ENCODE results near the gene TRPM1. TPM values are rescaled to one million over a fixed set of nuclear protein-coding genes. Genes with fewer than 3 reads are reported as not detected.
A peak's percentile ranks its signal among the peaks of the same experiment; 100 is the strongest.

TRPM1 gene
- total and polyA plus RNA-seq, 2 donors (not counting 1 experiment from before 2014, with no cell fraction given), result not detected

- H3K9ac ChIP-seq (ENCODE audit: insufficient read depth, low read length), result no peak overlapping the region
- no peaks in the 10 kb centered on the region for H3K9me3 ChIP-seq (ENCODE audit: control insufficient read depth, insufficient read depth, low read depth, low read length)
- no peak for DNase-seq (ENCODE audit: low read depth in 2 of 2)
- no peaks in the 10 kb centered on the region for H3K79me2 ChIP-seq (ENCODE audit: control insufficient read depth, insufficient read depth, low read length)
- no peaks in the 10 kb centered on the region for H4K20me1 ChIP-seq (ENCODE audit: control insufficient read depth, extremely low read depth, insufficient read depth, low read length)
- H3K27ac ChIP-seq (ENCODE audit: insufficient read depth, low read length), result no peak overlapping the region
- H3K4me2 ChIP-seq (ENCODE audit: extremely low read depth, insufficient read depth, low read length), result no peak overlapping the region
- TF ChIP-seq EZH2 (IDR thresholded peaks at IDR 0.05; ENCODE audit: low read length, missing control alignments) (no peak), CTCF (conservative IDR thresholded peaks at IDR 0.05 in 1 of 2, IDR thresholded peaks at IDR 0.05 in 1 of 2; ENCODE audit: low read depth in 1 of 2, low read length in 2 of 2) (no peak)
- no peaks in the 10 kb centered on the region for H3K36me3 ChIP-seq (ENCODE audit: control insufficient read depth, insufficient read depth, low read length)
- H2AFZ ChIP-seq (ENCODE audit: low read length), result no peak overlapping the region
- H3K4me1 ChIP-seq (ENCODE audit: control insufficient read depth, extremely low read depth, insufficient read depth, low read length), result peaks cover 5% of the 10 kb centered on the region
- H3K27me3 ChIP-seq (ENCODE audit: control insufficient read depth, insufficient read depth, low read length), result peaks cover 2% of the 10 kb centered on the region
- H3K4me3 ChIP-seq (replicated peaks in 1 of 4; ENCODE audit: control extremely low read depth in 1 of 4, insufficient read depth in 1 of 4, low read depth in 3 of 4, low read length in 4 of 4), result no peak overlapping the region
Measured at GRCh38 chr15:31133890-31134289, 32.4 kb upstream of the TRPM1 start.

DNA sequence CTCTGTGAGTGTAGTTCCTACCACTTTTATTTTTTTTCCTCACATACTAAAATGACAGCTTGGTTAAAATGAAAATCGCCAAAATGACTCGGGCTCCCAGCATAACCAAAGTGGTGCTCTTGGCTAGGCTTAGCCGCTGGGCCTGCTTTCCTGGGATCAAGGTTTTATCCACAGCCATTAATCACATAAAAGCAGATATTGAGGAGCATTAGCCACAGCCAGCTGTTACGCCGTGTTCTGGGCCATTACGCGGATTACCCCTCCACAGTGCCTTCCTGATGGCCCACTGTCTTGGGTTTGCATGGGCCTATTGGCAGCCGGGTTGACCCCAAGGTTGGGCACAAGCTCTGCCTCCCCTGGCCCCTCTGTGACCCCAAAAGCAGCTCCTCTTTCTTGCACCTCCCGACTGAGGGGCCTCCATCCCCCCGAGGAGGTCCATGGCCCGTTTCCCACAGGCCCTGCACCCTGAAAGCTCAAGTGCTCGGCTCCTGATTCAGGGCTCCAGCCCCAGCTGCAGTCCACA lies 30.4 kb upstream of the TRPM1 start:
- H3K36me3 ChIP-seq (ENCODE audit: control insufficient read depth, insufficient read depth, low read length), result no peaks in the 10 kb centered on the region
- H3K27me3 ChIP-seq (ENCODE audit: control insufficient read depth, insufficient read depth, low read length), result peaks cover 2% of the 10 kb centered on the region
- no peak overlapping the region for H3K4me3 ChIP-seq (replicated peaks in 1 of 4; ENCODE audit: control extremely low read depth in 1 of 4, insufficient read depth in 1 of 4, low read depth in 3 of 4, low read length in 4 of 4)
- H3K27ac ChIP-seq (ENCODE audit: insufficient read depth, low read length), result no peak overlapping the region
- peaks cover 6% of the 10 kb centered on the region for H3K4me1 ChIP-seq (ENCODE audit: control insufficient read depth, extremely low read depth, insufficient read depth, low read length)
- H3K79me2 ChIP-seq (ENCODE audit: control insufficient read depth, insufficient read depth, low read length), result no peaks in the 10 kb centered on the region
- H4K20me1 ChIP-seq (ENCODE audit: control insufficient read depth, extremely low read depth, insufficient read depth, low read length), result no peaks in the 10 kb centered on the region
- no peaks in the 10 kb centered on the region for H3K9me3 ChIP-seq (ENCODE audit: control insufficient read depth, insufficient read depth, low read depth, low read length)
- DNase-seq (ENCODE audit: low read depth in 2 of 2), result no peak
- TF ChIP-seq EZH2 (IDR thresholded peaks at IDR 0.05; ENCODE audit: low read length, missing control alignments), result no peak
- TF ChIP-seq CTCF (conservative IDR thresholded peaks at IDR 0.05 in 1 of 2, IDR thresholded peaks at IDR 0.05 in 1 of 2; ENCODE audit: low read depth in 1 of 2, low read length in 2 of 2), result no peak
- H3K4me2 ChIP-seq (ENCODE audit: extremely low read depth, insufficient read depth, low read length), result no peak overlapping the region
- H3K9ac ChIP-seq (ENCODE audit: insufficient read depth, low read length), result no peak overlapping the region
- no peak overlapping the region for H2AFZ ChIP-seq (ENCODE audit: low read length)

DNA sequence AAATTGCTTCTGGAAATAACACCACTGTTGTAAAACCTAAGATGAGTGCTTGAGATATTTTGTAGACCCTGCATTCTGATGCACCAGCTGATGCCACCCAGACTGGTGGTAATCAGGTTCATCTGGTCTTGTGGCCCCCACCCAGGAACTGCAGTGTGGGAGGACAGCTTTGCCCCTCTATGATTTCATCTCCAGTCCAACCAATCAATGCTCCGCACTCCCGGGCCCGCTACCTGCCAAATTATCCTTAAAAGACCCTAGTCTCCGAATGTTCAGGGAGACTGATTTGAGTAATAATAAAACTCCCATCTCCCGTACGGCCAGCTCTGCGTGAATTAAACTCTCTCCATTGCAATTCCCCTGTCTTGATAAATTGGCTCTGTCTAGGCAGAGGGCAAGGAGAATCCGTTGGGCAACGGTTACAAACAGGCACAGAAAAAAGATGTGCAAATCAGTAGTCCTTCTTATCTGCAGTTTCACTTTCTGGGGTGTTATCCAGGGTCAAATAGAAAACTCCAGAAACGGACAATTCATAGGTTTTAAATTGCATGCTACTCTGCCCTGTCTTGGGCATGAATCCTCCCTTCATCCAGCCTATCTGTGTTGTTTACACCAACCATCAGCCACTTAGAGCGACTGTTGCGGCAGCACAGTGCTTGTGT lies 29.2 kb upstream of the TRPM1 start:
- Histone ChIP-seq H4K20me1 (ENCODE audit: control insufficient read depth, extremely low read depth, insufficient read depth, low read length) (no peaks in the 10 kb centered on the region), H3K4me3 (replicated peaks in 1 of 4; ENCODE audit: control extremely low read depth in 1 of 4, insufficient read depth in 1 of 4, low read depth in 3 of 4, low read length in 4 of 4) (peak overlapping the region in 1 of 4 experiments; percentile 18), H3K4me2 (ENCODE audit: extremely low read depth, insufficient read depth, low read length) (no peak overlapping the region), H2AFZ (ENCODE audit: low read length) (no peak overlapping the region), H3K36me3 (ENCODE audit: control insufficient read depth, insufficient read depth, low read length) (no peaks in the 10 kb centered on the region), H3K9ac (ENCODE audit: insufficient read depth, low read length) (no peak overlapping the region), H3K27me3 (ENCODE audit: control insufficient read depth, insufficient read depth, low read length) (no peaks in the 10 kb centered on the region), H3K27ac (ENCODE audit: insufficient read depth, low read length) (no peak overlapping the region), H3K4me1 (ENCODE audit: control insufficient read depth, extremely low read depth, insufficient read depth, low read length) (peaks cover 6% of the 10 kb centered on the region), H3K9me3 (ENCODE audit: control insufficient read depth, insufficient read depth, low read depth, low read length) (no peaks in the 10 kb centered on the region), H3K79me2 (ENCODE audit: control insufficient read depth, insufficient read depth, low read length) (no peaks in the 10 kb centered on the region)
- TF ChIP-seq CTCF (conservative IDR thresholded peaks at IDR 0.05 in 1 of 2, IDR thresholded peaks at IDR 0.05 in 1 of 2; ENCODE audit: low read depth in 1 of 2, low read length in 2 of 2), result no peak
- no peak for TF ChIP-seq EZH2 (IDR thresholded peaks at IDR 0.05; ENCODE audit: low read length, missing control alignments)
- DNase-seq (ENCODE audit: low read depth in 2 of 2), result no peak

Measured in fibroblast of lung (primary cell).